Thyroid gland (tissue), 4 donors: Measurements from ENCODE around the gene OSBPL6.

Source experiments
- POLR2A ChIP-seq, 2 donors: fragments of 450-650 bp; IDR thresholded peaks; one replicate each; pipeline ENCODE4 v1.6.1; 2017; ENCODE audit warnings: antibody characterized with exemption in 2 of 2, mild to moderate bottlenecking in 2 of 2, moderate library complexity in 1 of 2
- TF ChIP-seq, protein P1 (sequence below), 6 experiments: fragments of 200-600 bp in 3 of 6; fragments of 450-650 bp in 3 of 6; sonication (generic) in 3 of 6; IDR thresholded peaks; one replicate each; pipeline ENCODE4 v1.5.1; 2016 to 2019; ENCODE audit warnings: antibody characterized with exemption in 6 of 6, mild to moderate bottlenecking in 2 of 6, inconsistent platforms in 1 of 6, moderate library complexity in 1 of 6

DNA sequence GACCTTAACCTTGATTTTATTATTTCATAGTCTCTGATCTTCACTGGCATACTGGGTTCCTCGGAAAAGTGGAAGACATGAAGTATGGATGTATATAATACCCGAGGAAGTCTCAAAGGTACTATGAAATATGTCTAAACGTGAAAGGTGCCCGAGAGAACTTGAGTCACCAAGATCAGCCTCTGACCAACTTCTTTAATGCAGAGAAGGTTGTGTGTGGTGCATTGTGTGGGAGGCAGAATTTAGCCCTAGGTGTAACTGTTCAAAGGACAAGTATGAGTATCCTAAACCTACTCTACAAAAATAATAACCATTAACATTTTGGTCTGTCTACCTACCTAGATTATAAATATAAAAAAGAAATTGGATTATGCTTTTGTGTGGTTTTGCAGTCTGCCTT lies 36.1 kb downstream of the OSBPL6 start:
- no peak for TF ChIP-seq POLR2A (IDR thresholded peaks at IDR 0.05)
- TF ChIP-seq, protein P1, sequence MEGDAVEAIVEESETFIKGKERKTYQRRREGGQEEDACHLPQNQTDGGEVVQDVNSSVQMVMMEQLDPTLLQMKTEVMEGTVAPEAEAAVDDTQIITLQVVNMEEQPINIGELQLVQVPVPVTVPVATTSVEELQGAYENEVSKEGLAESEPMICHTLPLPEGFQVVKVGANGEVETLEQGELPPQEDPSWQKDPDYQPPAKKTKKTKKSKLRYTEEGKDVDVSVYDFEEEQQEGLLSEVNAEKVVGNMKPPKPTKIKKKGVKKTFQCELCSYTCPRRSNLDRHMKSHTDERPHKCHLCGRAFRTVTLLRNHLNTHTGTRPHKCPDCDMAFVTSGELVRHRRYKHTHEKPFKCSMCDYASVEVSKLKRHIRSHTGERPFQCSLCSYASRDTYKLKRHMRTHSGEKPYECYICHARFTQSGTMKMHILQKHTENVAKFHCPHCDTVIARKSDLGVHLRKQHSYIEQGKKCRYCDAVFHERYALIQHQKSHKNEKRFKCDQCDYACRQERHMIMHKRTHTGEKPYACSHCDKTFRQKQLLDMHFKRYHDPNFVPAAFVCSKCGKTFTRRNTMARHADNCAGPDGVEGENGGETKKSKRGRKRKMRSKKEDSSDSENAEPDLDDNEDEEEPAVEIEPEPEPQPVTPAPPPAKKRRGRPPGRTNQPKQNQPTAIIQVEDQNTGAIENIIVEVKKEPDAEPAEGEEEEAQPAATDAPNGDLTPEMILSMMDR (IDR thresholded peaks at IDR 0.05) = no peak
